KG1 (cell line): Measurements from ENCODE around the gene SLC7A14.

ENCODE experiments used
- DNase-seq: peaks from one replicate; lab custom pipeline; 2025; lab: John Stamatoyannopoulos, UW

The SLC7A14 gene

GRCh38 chr3:170470063-170471016 lies 115.5 kb downstream of the SLC7A14 start:
- DNase-seq, result no peak

DNA sequence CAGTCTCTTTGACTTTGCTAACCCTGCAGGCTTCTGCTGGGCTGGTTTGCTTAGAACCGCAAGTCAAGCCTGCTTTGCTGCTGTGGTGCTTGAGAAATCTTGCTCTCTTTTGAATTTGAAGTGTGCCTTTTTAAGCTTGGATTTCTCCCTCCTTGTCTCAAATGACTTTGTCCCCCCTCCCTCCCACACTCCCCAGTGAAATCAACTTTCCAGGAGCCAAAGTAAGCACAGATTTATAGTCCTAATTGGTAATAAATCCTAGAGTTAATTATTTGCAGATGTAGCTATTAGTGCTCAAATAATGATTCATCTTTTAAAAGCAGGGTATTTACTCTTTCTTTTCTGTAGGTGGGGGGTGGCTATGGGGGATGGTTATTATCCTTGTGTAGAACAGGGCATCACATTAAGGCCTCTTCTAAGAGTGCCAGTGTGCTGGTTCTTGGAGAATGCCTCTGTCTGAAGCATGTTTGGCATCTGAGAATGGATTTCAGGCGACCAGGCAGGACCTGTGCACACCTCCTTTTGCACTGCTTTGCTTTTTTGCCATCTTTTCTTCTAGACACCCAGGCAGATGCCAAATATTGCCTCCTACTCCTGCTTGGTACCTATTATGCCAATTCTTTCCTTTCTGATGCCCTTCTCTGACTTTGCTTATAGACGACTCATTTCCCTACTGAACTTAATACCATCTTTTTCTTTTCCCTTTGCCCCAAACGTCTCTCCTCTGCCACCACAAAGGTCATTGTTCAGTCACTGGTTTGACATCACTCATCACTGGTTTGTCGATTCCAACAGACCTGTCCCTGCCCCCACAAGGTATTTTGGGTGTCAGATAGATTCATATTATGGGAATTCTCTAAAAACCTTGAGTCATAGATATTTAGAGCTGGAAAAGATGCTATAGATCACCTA lies 116.5 kb downstream of the SLC7A14 start:
- DNase-seq, result no peak

- no peak for DNase-seq
Measured at GRCh38 chr3:170467571-170468147, 118.2 kb downstream of the SLC7A14 start.

DNA sequence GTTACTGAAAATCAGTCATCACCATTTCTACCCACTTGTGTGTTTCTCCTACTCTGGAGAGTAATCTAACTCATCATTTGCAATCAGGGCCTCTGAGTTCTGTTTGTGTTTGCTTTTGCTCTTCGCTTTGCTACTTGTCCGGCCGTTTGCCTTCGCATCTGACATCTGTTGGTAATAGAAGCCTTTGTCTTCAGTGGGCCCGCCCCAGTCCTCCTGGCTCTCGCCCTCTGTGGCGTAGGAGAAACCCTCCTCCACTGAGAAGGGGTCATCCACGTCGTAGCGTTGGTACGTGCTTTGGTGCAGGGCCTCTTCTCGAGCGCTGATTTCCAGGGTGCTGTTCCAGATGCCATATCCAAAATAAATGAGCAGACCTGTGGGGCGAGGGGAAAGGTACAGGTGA lies 118.9 kb downstream of the SLC7A14 start:
- DNase-seq, result no peak

DNA sequence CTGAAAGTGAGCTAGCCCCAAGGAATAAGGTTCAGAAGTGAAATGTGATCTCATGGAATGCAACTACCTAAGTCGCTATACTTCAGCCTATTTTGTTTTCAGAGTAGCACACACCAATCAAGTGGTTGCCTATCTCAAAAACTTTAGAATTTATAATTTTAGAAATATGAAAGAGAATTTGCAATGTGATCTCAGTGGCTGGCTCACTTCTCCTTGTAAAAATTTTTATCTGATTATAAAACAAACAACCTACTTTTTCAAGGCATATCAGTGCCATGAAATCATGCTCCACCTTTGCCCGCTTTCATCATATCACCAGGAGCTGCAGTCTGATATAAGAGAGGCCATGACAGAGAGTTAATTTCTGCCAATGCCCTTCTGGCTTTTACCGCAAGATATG lies 119.9 kb downstream of the SLC7A14 start:
- DNase-seq, result no peak

- DNase-seq, result no peak
Measured at GRCh38 chr3:170463011-170463410, 122.9 kb downstream of the SLC7A14 start.

DNA sequence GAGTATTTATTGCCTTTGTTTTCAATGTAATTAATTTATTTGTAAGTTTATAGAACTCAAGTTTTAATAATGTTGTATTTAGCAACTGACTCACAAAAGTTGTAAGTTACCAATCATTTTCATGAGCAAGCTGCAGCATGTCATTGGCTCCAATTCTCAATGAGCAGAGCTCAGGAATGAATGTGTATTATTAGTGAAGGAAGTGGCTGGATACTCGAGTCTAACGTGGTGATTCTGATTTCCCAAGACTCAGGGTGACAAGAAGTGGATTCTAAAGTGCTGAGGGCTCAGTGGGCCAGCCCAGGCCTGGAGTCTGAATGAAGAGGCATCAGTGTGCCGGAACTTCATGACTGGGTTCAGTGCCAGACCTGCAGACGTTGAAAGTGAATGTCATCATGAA lies 127.6 kb downstream of the SLC7A14 start:
- DNase-seq, result no peak

DNA sequence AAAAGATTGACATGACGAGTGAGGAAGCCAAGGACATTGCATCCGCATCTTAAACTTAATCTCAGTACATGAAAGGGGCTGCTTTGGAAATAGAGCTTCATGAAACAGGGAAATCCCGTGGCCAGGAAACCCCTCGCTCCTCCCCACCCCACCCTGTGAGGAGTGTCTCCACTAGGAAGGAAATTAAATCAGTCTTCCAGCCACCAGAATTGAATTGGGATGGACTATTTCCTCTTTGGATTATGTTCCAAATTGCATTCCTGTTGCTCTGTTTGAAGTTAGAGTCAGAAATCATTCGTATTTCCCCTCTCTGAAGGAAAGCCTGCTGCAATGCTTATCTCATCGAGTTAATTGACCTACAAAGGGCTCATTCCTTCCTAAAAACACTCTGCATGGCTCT lies 131.4 kb downstream of the SLC7A14 start:
- DNase-seq, result no peak

DNA sequence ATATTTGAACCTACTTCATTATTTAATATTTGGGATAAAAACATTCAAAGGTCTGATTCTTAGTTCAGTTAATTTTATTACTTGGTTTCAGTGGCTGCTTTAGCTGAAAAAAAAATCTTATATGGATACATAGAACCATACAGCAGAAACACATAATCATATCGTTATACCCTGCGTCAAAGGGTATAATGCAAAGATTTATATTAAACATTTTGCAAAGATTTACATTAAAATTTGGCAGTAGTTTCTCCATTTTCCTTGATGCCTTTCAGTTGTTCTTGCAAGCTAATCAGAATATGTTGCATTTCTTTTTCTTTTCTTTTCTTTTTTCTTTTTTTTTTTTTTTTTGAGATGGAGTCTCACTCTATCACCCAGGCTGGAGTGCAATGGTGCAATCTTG lies 135.8 kb downstream of the SLC7A14 start:
- no peak for DNase-seq

GRCh38 chr3:170448584-170448983 lies 137.3 kb downstream of the SLC7A14 start:
- no peak for DNase-seq

DNA sequence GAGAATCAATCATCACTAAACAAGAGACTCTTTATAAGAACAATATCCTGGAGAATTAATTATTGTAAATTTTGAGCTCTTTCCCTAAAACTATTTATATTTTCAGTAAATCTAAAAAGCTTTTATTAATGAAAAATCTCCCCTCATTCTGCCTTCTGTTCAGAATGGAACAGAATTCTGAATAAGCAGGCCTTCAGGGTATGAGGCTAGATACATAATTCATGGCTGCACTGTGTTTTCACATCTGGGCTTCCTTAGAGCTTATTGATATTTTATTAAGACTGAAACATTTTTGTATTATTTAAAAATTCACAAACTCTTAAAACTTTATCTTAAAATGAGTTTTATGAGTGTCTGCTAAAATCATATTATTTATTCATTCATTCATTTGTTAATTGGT lies 142.4 kb downstream of the SLC7A14 start:
- DNase-seq, result no peak

DNA sequence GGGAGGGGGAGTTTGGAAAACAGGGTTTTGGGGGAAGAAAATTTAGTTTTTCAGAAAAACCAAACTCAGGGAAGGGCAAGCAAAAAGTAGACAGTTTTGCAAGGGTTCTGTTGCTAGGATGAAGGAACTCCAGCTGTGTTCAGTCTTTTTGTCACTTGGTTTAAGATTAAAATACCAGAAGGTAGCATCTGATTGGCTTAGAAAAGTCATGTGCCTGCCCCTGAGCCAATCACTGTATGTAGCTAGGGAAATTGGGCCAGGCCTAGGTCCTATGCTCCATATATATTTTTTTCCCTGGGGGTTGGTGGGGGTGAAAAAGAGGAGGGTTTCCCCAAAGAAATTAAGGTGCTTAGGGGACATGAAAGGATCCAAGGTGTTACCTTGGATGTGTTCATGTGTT lies 142.9 kb downstream of the SLC7A14 start:
- DNase-seq, result no peak

GRCh38 chr3:170441412-170441811 lies 144.5 kb downstream of the SLC7A14 start:
- DNase-seq, result no peak

DNA sequence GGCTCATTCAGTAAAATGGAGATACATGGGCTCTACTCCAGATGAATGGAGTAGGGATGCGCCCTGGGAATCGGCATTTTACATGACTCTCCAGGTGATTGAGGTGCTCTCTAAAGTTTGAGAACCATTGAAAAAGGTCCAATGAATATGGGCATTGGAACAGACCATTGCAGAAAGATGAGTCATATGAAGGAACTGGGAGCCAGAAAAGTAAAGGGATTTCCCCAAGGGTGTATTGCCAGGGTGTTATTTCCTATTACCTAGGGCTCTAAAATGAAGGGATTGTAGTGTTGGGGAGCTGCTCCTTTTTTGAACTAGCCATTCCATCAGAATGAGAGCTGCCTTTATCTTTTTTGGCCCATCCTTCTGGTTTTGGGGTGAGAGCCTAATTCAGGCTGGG lies 145.5 kb downstream of the SLC7A14 start:
- DNase-seq, result no peak

DNA sequence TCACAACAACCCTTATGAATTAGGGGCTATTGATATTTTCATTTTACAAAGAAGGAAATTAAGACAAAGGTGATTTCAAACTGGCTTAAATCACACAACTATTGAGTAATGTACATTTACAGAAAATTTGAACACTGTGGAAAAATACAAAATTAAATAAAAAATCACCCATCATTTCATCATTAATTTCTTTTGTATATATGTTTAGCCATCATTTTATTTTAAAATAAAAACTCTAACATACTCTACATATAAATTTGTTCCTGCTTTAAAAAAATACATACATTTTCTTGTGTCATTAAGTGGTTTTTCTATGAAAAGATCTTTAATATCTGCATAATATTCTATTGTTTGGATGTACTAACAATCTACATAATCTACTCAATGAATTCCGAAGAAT lies 147.0 kb downstream of the SLC7A14 start:
- DNase-seq, result no peak

GRCh38 chr3:170437696-170438407 lies 148.0 kb downstream of the SLC7A14 start:
- DNase-seq, result no peak

GRCh38 chr3:170437176-170437575 lies 148.7 kb downstream of the SLC7A14 start:
- no peak for DNase-seq

DNA sequence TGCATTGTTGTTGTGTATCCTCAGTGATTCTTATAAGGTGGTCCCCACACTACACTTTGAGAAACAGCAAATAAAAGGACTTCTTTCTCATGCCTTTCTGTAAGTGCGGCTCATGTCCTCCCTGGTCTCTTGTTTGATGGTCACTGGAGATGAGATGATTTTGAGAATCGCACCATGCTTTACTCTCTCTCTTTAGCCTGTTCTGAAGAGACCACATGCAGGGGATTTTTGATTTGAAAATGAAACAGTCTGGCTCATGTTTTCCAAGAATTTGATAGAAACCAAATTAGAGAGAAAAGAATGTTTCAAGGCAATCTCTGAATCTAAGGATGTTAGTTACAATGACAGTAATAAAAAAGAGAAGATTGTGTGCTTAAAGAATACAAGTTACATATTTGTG lies 149.2 kb downstream of the SLC7A14 start:
- DNase-seq, result no peak

DNA sequence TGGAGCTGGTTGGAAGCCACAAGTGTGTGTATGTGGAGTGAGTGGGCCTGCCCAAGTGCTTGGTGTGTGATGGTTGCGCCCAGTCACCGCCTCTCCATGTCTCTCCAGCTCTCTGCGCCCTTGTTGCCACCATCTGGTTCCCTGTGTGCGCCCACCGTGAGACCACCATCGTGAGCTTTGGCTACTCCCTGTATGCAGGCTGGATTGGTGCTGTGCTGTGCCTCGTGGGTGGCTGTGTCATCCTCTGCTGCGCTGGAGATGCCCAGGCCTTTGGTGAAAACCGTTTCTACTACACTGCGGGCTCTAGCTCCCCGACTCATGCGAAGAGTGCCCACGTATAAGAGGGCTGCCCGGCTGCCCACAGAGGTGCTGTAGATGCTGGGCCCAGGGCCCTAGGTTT lies 153.5 kb downstream of the SLC7A14 start:
- DNase-seq, result no peak

DNA sequence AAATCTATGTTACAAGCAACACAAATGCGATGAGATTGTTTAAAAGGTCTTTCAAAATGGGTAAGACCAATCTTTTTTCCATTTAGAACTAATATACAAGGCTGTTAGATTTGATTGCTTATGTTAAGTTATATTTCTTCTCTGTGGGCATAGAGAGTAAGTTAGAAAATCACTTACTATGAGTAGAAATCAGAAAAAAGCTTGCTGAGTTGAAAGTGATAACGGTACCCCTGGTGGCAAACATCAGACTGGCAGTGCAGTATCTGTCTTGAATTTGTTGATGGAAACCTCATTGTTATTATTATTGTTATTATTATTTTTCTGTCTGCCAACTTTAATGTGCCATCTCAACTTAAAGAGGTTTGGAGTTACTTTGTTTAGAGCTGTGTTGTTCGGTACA lies 154.8 kb downstream of the SLC7A14 start:
- DNase-seq, result no peak

- no peak for DNase-seq
Measured at GRCh38 chr3:170429050-170429449, 156.8 kb downstream of the SLC7A14 start.

DNA sequence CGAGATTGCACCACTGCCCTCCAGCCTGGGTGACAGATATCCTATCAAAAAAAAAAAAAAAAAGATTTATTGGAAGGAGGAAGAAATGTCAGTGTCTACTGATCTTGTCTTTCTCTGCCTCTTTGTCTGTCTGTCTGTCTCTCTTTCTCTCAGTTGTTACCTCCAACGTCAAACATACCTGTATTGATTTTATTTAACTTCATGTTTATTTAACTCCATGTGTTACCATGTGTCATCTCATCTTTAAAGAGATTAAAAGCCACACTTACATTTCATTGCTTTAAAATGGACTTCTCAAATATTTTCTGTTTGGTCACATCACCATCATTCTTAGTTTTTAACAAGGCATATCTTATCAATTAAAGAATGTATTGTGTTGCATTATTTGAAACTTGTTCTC lies 157.8 kb downstream of the SLC7A14 start:
- no peak for DNase-seq
